ENCODE results near the gene RASA3. TPM values are rescaled to one million over a fixed set of nuclear protein-coding genes. Genes with fewer than 3 reads are reported as not detected.

The RASA3 gene
- total and polyA plus RNA-seq, 2 of the 8 experiments (the other 6 are each of a cell fraction or from before 2014, with no cell fraction given), result 7.5 to 21.9 TPM

DNA sequence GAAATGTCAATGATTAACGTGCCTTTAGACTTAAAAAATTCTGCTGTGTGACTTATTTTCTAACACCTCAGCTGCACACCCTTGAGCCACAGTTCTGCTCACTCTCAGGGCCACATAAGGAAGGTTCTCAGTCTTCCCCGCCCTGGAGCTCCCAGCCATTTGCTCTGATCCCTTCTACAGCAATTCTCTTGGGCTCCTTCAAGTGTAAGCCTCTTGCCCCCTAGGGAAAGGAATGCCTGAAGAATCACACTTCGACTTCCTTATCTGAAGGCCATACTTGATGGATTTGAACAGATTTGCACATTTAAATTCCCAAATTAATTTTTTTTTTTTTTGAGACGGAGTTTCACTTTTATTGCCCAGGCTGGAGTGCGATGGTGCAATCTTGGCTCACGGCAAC, 44.2 kb downstream of the RASA3 start:
- ChIA-PET CTCF (ENCODE audit: partially characterized antibody) (interaction anchor here (1.0 to 2.1 kb wide), 4 partner anchors 10 to 56 kb away, joined by 3 to 5 read pairs (median 4); no protein-coding TSS in a partner anchor), POLR2A (ENCODE audit: partially characterized antibody) (interaction anchor here (0.8 to 1.3 kb wide), 2 partner anchors 138 to 141 kb away, joined by 3 to 6 read pairs; no protein-coding TSS in a partner anchor)
- no peaks in the 10 kb centered on the region for H4K20me1 ChIP-seq (replicated peaks in 1 of 2; ENCODE audit: control insufficient read depth in 1 of 2, insufficient read depth in 2 of 2, low read length in 2 of 2)
- H3K36me3 ChIP-seq (ENCODE audit: control insufficient read depth in 2 of 4, insufficient read depth in 4 of 4, low read length in 3 of 4), result no peaks in the 10 kb centered on the region
- no peaks in the 10 kb centered on the region for H3K23me2 ChIP-seq (ENCODE audit: low read depth, low read length)
- FAIRE-seq, result no peak
- no peak overlapping the region for H3K18ac ChIP-seq (ENCODE audit: extremely low read depth, low read length)
- 62% methylated on average over 4 of the region's 6 CpGs; no CpG with 5 or more reads in 1 of the 2 experiments for WGBS, 2 experiments (ENCODE audit: extremely low coverage in 1 of 2, insufficient coverage in 1 of 2, insufficient read length in 1 of 2, insufficient replicate concordance in 2 of 2, low coverage in 1 of 2, low lambda C conversion rate in 2 of 2, missing lambda C conversion rate in 1 of 2)
- no peak overlapping the region for H3K14ac ChIP-seq (ENCODE audit: insufficient read length)
- no peak overlapping the region for H3K4ac ChIP-seq (replicated peaks; ENCODE audit: insufficient read length, low read depth, low read length)
- H3K56ac ChIP-seq (replicated peaks; ENCODE audit: insufficient read length, low read depth, low read length), result no peak overlapping the region
- no peak overlapping the region for H2BK120ac ChIP-seq (replicated peaks; ENCODE audit: low read depth, low read length)
- no peaks in the 10 kb centered on the region; the same call in 1 of the 2 replicates for H3K79me1 ChIP-seq (ENCODE audit: low read depth, low read length)
- no peak overlapping the region for H2BK5ac ChIP-seq (ENCODE audit: low read depth, low read length)
- H2BK20ac ChIP-seq (ENCODE audit: low read length), result no peak overlapping the region
- no peak overlapping the region for H3K9ac ChIP-seq (replicated peaks in 1 of 4; ENCODE audit: extremely low read depth in 1 of 4, low read depth in 3 of 4, low read length in 3 of 4)
- H3K27me3 ChIP-seq (replicated peaks in 1 of 4; ENCODE audit: control insufficient read depth in 3 of 4, extremely low read depth in 1 of 4, insufficient read depth in 3 of 4, low read length in 3 of 4), result peaks cover 0 to 6% (median 3%) of the 10 kb centered on the region in 4 experiments; a peak in 3 of 7 replicates
- peaks cover 2 to 13% (median 7%) of the 10 kb centered on the region in 4 experiments for H3K4me1 ChIP-seq (replicated peaks in 1 of 4; ENCODE audit: control insufficient read depth in 3 of 4, insufficient read depth in 4 of 4, low read length in 3 of 4)
- no peak for DNase-seq (ENCODE audit: low read depth in 1 of 2, low spot score in 2 of 2)
- H2BK15ac ChIP-seq (ENCODE audit: low read length), result no peak overlapping the region
- 0 out of 4 replicates have a peak, but pooled peaks cover 0 to 2% of the 10 kb centered on the region in 2 experiments for H3K79me2 ChIP-seq (ENCODE audit: control insufficient read depth in 1 of 2, insufficient read depth in 2 of 2, low read length in 2 of 2)
- no peak overlapping the region for H3K27ac ChIP-seq (ENCODE audit: low read depth, low read length)
- H4K91ac ChIP-seq (replicated peaks; ENCODE audit: insufficient read length, low read length), result no peak overlapping the region
- H4K5ac ChIP-seq (ENCODE audit: insufficient read length, low read depth, low read length), result no peak overlapping the region
- peaks cover 0 to 8% of the 10 kb centered on the region in 2 experiments; a peak in 1 of 4 replicates for H3K9me3 ChIP-seq (ENCODE audit: insufficient read depth in 2 of 2, low read depth in 1 of 2, low read length in 1 of 2)
- no peak overlapping the region for H3K4me3 ChIP-seq (ENCODE audit: extremely low read depth in 1 of 4, insufficient read depth in 2 of 4, low read depth in 3 of 4, low read length in 4 of 4)
- H2BK12ac ChIP-seq (ENCODE audit: low read depth, low read length), result no peak overlapping the region
- no peak overlapping the region for H3K23ac ChIP-seq (ENCODE audit: insufficient read length)
- H4K8ac ChIP-seq (ENCODE audit: extremely low read depth, insufficient read depth, low read length), result no peak overlapping the region
- no peak overlapping the region for H2AFZ ChIP-seq (ENCODE audit: low read length)
- no peak overlapping the region for H2AK5ac ChIP-seq (ENCODE audit: low read depth, low read length)
- H3K4me2 ChIP-seq (ENCODE audit: insufficient read depth in 1 of 2, low read depth in 2 of 2, low read length in 2 of 2), result no peak overlapping the region; a peak in 1 of 4 replicates
- TF ChIP-seq CTBP2 (IDR thresholded peaks at IDR 0.05; ENCODE audit: borderline replicate concordance, insufficient read depth, insufficient read length, low read length) (no peak), CBX5 (IDR thresholded peaks at IDR 0.05; ENCODE audit: low read depth, low read length) (no peak), POU5F1 (IDR thresholded peaks at IDR 0.05; ENCODE audit: low read depth, low read length) (no peak), SIRT6 (IDR thresholded peaks at IDR 0.05; ENCODE audit: low read length) (no peak), EP300 (IDR thresholded peaks at IDR 0.05; ENCODE audit: borderline replicate concordance in 1 of 2, low read depth in 2 of 2, low read length in 2 of 2) (no peak), ASH2L (IDR thresholded peaks at IDR 0.05; ENCODE audit: low read length) (no peak), SAP30 (IDR thresholded peaks at IDR 0.05; ENCODE audit: insufficient read depth, insufficient replicate concordance, low read length) (no peak), RXRA (IDR thresholded peaks at IDR 0.05; ENCODE audit: insufficient read depth, low read depth, low read length) (no peak), TEAD4 (IDR thresholded peaks at IDR 0.05; ENCODE audit: low read depth, low read length) (peak; percentile 70), PHF8 (conservative IDR thresholded peaks at IDR 0.05; ENCODE audit: low read depth, low read length) (no peak), POLR2A (IDR thresholded peaks at IDR 0.05; ENCODE audit: control extremely low read depth in 1 of 2, low read depth in 2 of 2, low read length in 2 of 2) (no peak), GABPA (IDR thresholded peaks at IDR 0.05; ENCODE audit: borderline replicate concordance, insufficient read depth, low read length) (no peak), JUN (IDR thresholded peaks at IDR 0.05; ENCODE audit: low read depth, low read length) (no peak), NANOG (IDR thresholded peaks at IDR 0.05; ENCODE audit: insufficient read depth, low read depth, low read length, poor library complexity, severe bottlenecking) (no peak)
